HEK293 (cell line): ENCODE data around the gene ADAMTS8.

Experiments used
- GLI4 ChIP-seq: fragments of 450-650 bp; formaldehyde crosslinking; IDR thresholded peaks from 2 replicates; pipeline ENCODE4 v1.5.1; 2016; ENCODE audit warnings: missing biosample characterization, missing genetic modification characterization
- TCF7L2 ChIP-seq: IDR thresholded peaks from 2 replicates; pipeline ENCODE4 v1.6.1; 2011; ENCODE audit warnings: low read depth, mild to moderate bottlenecking, inconsistent platforms, low read length, moderate library complexity, borderline replicate concordance
- ZNF121 ChIP-seq: fragments of 450-650 bp; formaldehyde crosslinking; IDR thresholded peaks from 2 replicates; pipeline ENCODE4 v1.5.1; 2016; ENCODE audit warnings: missing biosample characterization, missing genetic modification characterization
- ZNF140 ChIP-seq: fragments of 450-650 bp; formaldehyde crosslinking; IDR thresholded peaks from 2 replicates; pipeline ENCODE4 v1.5.1; 2016; ENCODE audit warnings: missing biosample characterization, missing genetic modification characterization
- ZNF274 ChIP-seq, 2 experiments: fragments of 200-500 bp in 1 of 2; fragments of 450-650 bp in 1 of 2; sonication (Bioruptor generic) in 1 of 2; formaldehyde crosslinking in 1 of 2; IDR thresholded peaks; 2 replicates each; pipeline versions ENCODE4 v1.5.1 to v1.6.1; 2014 to 2016; ENCODE audit warnings: borderline replicate concordance in 1 of 2, inconsistent platforms in 1 of 2, low read length in 1 of 2, missing biosample characterization in 1 of 2, missing genetic modification characterization in 1 of 2
- TF ChIP-seq, protein P1 (sequence below): fragments of 450-650 bp; formaldehyde crosslinking; IDR thresholded peaks from 2 replicates; pipeline ENCODE4 v1.5.1; 2016; ENCODE audit warnings: missing biosample characterization, missing genetic modification characterization

DNA sequence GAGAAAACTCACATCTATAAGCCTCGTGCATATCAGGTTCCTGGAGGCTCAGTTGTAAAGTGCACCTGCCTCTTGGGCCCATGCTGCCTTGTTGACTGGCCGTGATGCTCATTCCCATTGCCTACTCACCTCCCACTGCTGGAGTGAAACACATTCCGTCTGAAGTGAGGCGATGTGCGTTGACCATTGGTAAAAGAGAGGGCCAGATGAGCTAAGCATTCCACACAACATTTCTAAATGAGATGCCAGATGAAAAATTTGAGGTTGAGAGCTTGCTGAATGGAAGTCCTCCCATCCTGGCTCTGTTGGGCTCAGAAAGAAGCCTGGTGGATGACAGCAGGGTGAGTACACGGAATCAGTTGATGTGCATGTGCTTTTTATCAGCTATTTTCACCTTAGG lies 11.5 kb upstream of the ADAMTS8 start:
- TF ChIP-seq ZNF274 (IDR thresholded peaks at IDR 0.05; ENCODE audit: low read length) (no peak), ZNF274 (tag by site-specific recombination; IDR thresholded peaks at IDR 0.05; ENCODE audit: borderline replicate concordance) (no peak), GLI4 (tag by site-specific recombination) (no peak), ZNF121 (no peak), TCF7L2 (no peak), ZNF140 (no peak)
- TF ChIP-seq, protein P1, sequence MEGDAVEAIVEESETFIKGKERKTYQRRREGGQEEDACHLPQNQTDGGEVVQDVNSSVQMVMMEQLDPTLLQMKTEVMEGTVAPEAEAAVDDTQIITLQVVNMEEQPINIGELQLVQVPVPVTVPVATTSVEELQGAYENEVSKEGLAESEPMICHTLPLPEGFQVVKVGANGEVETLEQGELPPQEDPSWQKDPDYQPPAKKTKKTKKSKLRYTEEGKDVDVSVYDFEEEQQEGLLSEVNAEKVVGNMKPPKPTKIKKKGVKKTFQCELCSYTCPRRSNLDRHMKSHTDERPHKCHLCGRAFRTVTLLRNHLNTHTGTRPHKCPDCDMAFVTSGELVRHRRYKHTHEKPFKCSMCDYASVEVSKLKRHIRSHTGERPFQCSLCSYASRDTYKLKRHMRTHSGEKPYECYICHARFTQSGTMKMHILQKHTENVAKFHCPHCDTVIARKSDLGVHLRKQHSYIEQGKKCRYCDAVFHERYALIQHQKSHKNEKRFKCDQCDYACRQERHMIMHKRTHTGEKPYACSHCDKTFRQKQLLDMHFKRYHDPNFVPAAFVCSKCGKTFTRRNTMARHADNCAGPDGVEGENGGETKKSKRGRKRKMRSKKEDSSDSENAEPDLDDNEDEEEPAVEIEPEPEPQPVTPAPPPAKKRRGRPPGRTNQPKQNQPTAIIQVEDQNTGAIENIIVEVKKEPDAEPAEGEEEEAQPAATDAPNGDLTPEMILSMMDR (tag by site-specific recombination): no peak
